Right lobe of liver (tissue), 6 donors: Measurements from ENCODE around the gene OPHN1. TPM values are rescaled to one million over a fixed set of nuclear protein-coding genes. Genes with fewer than 3 reads are reported as not detected.

Source experiments
- ATAC-seq, 4 donors: fragments of 200-7000 bp; cut with Tn5 transposase; one replicate each; pipeline ENCODE4 v1.9.1; 2020; ENCODE audit warnings: mild to moderate bottlenecking in 4 of 4, moderate library complexity in 4 of 4
- DNase-seq, 3 donors: peaks; one replicate each; pipeline ENCODE4 v3.0.0-alpha.2; 2020
- H3K27ac ChIP-seq, 3 donors: fragments of 200-600 bp; one replicate each; pipeline ENCODE4 v1.8.0; 2022
- H3K27me3 ChIP-seq, 2 donors: fragments of 200-600 bp; one replicate each; pipeline ENCODE4 v1.8.0; 2022
- H3K36me3 ChIP-seq, 4 donors: fragments of 200-600 bp; sonication (generic) in 1 of 4; one replicate each; pipeline versions ENCODE4 v1.5.1 to v1.8.0; 2017 to 2022; ENCODE audit warnings: control low read depth in 1 of 4
- H3K4me1 ChIP-seq, 4 donors: fragments of 200-600 bp; sonication (generic) in 1 of 4; one replicate each; pipeline versions ENCODE4 v1.5.1 to v1.8.0; 2017 to 2022; ENCODE audit warnings: control low read depth in 1 of 4
- H3K4me3 ChIP-seq, 3 donors: fragments of 200-600 bp; one replicate each; pipeline ENCODE4 v1.8.0; 2022
- H3K9me3 ChIP-seq, 4 donors: fragments of 200-600 bp; sonication (generic) in 1 of 4; one replicate each; pipeline versions ENCODE4 v1.5.1 to v1.8.0; 2017 to 2022; ENCODE audit warnings: control low read depth in 1 of 4
- POLR2A ChIP-seq: fragments of 450-650 bp; IDR thresholded peaks from one replicate; pipeline ENCODE4 v1.6.1; 2017; ENCODE audit warnings: antibody characterized with exemption, mild to moderate bottlenecking
- WGBS: methylation state at CpG from one replicate; pipeline ENCODE4 v1.1.6; 2018; ENCODE audit warnings: low coverage, low lambda C conversion rate; ENCODE audit not compliant: insufficient coverage; ENCODE audit errors: missing lambda C conversion rate; 5-methylcytosine and 5-hydroxymethylcytosine counted together
- intact Hi-C, 2 donors: fragments of 100-400 bp; cut with DNase I; formaldehyde crosslinking; loops; one replicate each; pipeline versions ENCODE4 v1.11.2 to v1.14.1; 2022
- total RNA-seq, 6 experiments: library from RNA; depleted of rRNA in 2 of 6; stranded (reverse); fragments of >200 nt in 2 of 6; fragmentation: NEBNext Ultra II Directional in 3 of 6; extraction: Animal tissue kit (Norgen Biotek cat#: 25700) in 3 of 6; gene quantifications; one replicate each; pipeline versions ENCODE4 v1.1.0 to v1.2.4, GENCODE V29; 2016 to 2023
- TF ChIP-seq, protein P1 (sequence below), 4 donors: fragments of 200-600 bp in 3 of 4; fragments of 450-650 bp in 1 of 4; IDR thresholded peaks; one replicate each; pipeline versions ENCODE4 v1.5.1 to v1.8.0; 2016 to 2022; ENCODE audit warnings: antibody characterized with exemption in 4 of 4, mild to moderate bottlenecking in 2 of 4
- donor health status: DM: no; HTN: yes; CAD: no.
- donor health status: DM: no; HTN: no; CAD: no.
- donor health status: DM: no; HTN: no; CAD: no.
- donor health status: DM: no; HTN: yes; CAD: no.
- donor health status: DM: no; HTN: yes; CAD: no.

OPHN1 gene
- total RNA-seq, 6 experiments from 2014 or later: 0.47 to 1.2 (median 0.81) TPM

DNA sequence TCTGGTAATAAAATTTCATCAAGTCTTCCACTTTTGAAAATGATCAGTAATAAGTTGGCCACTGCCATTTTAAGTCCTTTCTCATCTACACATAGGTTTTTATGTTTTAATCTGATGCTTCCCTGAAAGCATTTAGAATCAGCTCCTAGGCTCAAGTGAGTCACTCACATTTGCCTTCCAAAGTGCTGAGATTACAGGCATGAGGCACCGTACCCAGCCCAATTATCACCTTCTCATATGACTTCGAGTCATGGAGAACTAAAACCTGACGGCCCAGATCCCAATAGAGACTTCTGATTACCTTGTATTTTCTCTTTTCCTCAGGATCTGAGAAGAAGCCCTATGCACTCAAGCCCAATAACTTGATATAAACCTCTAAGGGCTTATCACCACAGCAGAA is 140.8 kb downstream of the OPHN1 start:
- 57% methylated on average over 3 of the region's 3 CpGs for WGBS
- Histone ChIP-seq H3K4me1 (no peaks in the 10 kb centered on the region), H3K9me3 (no peaks in the 10 kb centered on the region), H3K27ac (no peak overlapping the region), H3K27me3 (no peaks in the 10 kb centered on the region), H3K4me3 (no peak overlapping the region), H3K36me3 (no peaks in the 10 kb centered on the region)
- TF ChIP-seq, protein P1, sequence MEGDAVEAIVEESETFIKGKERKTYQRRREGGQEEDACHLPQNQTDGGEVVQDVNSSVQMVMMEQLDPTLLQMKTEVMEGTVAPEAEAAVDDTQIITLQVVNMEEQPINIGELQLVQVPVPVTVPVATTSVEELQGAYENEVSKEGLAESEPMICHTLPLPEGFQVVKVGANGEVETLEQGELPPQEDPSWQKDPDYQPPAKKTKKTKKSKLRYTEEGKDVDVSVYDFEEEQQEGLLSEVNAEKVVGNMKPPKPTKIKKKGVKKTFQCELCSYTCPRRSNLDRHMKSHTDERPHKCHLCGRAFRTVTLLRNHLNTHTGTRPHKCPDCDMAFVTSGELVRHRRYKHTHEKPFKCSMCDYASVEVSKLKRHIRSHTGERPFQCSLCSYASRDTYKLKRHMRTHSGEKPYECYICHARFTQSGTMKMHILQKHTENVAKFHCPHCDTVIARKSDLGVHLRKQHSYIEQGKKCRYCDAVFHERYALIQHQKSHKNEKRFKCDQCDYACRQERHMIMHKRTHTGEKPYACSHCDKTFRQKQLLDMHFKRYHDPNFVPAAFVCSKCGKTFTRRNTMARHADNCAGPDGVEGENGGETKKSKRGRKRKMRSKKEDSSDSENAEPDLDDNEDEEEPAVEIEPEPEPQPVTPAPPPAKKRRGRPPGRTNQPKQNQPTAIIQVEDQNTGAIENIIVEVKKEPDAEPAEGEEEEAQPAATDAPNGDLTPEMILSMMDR (IDR thresholded peaks at IDR 0.05): no peak
- no peak for TF ChIP-seq POLR2A
- DNase-seq (no peak), ATAC-seq (no peak)
- intact Hi-C loops: no loop called here

DNA sequence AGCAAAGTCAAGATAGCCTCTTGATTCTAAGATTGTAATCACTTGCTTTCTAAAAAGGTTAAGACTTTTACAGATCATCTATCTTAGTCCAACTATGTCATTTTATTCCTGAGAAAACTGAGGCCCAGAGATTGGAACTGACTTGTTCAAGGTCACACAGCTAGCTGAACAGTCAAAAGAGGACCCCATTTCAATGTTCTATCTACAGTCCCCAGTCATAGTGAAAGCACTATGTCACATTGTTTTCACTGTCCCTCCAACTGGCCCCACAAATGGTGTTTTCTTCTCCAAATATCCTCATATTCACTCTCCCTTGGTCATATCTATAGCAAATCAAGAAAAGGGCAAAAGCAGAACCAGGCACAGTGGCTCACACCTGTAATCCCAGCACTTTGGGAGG is 145.2 kb downstream of the OPHN1 start:
- TF ChIP-seq POLR2A: no peak
- TF ChIP-seq, protein P1 (IDR thresholded peaks at IDR 0.05): no peak
- H3K9me3 ChIP-seq: no peaks in the 10 kb centered on the region
- DNase-seq (no peak), ATAC-seq (no peak)
- no peaks in the 10 kb centered on the region for H3K36me3 ChIP-seq
- H3K4me1 ChIP-seq: no peaks in the 10 kb centered on the region
- H3K27ac ChIP-seq: no peak overlapping the region
- peaks cover 0 to 5% of the 10 kb centered on the region in 2 donors for H3K27me3 ChIP-seq
- intact Hi-C loops: no loop called here
- H3K4me3 ChIP-seq: no peak overlapping the region

DNA sequence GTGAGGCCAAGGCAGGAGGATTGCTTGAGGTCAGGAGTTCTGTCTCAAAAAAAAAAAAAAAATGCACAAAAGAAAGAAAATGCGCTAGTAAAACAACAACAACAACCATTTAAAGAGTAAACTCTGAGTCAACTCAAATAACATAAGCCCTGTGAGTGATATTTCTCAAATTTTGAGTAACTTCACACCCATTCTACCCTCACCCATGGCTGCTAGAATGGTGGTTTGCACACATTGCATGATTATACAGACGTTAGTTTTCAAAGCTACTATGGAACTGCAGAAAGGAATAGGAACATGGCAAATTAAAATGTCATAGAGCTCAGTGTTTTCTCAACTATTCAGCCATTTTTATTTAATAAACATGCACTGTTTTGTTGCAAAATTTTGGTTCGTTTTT is 145.9 kb downstream of the OPHN1 start:
- intact Hi-C loops: no loop called here
- Histone ChIP-seq H3K4me1 (no peaks in the 10 kb centered on the region), H3K4me3 (no peak overlapping the region), H3K36me3 (no peaks in the 10 kb centered on the region), H3K9me3 (no peaks in the 10 kb centered on the region), H3K27me3 (peaks cover 0 to 5% of the 10 kb centered on the region in 2 donors), H3K27ac (no peak overlapping the region)
- WGBS: 27% methylated on average over 3 of the region's 3 CpGs
- no peak for TF ChIP-seq POLR2A
- TF ChIP-seq, protein P1 (IDR thresholded peaks at IDR 0.05): no peak
- ATAC-seq (no peak), DNase-seq (no peak)

DNA sequence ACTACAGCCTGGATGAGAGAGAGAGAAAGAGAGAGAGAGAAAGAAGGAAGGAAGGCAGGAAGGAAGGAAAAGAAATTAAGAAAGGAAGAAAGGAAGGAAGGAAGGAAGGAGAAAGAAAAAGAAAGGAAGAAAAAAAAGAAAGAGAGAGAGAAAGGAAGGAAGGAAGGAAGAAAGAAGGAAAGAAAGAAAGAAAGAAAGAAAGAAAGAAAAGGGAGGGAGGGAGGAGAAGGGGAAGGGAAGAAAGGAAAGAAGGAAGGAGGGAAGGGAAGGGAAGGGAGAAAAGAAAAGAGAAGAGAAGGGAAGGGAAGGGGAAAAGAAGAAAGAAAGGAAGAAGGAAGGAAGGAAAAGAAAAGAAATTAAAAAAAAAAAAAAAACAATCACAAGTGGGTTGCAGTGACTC is 146.3 kb downstream of the OPHN1 start:
- Histone ChIP-seq H3K27me3 (peaks cover 0 to 5% of the 10 kb centered on the region in 2 donors), H3K9me3 (no peaks in the 10 kb centered on the region), H3K36me3 (no peaks in the 10 kb centered on the region), H3K27ac (no peak overlapping the region), H3K4me1 (no peaks in the 10 kb centered on the region), H3K4me3 (no peak overlapping the region)
- no peak for DNase-seq
- intact Hi-C loops: no loop called here
- TF ChIP-seq, protein P1 (IDR thresholded peaks at IDR 0.05): no peak
- no peak for TF ChIP-seq POLR2A
- no peak for ATAC-seq

DNA sequence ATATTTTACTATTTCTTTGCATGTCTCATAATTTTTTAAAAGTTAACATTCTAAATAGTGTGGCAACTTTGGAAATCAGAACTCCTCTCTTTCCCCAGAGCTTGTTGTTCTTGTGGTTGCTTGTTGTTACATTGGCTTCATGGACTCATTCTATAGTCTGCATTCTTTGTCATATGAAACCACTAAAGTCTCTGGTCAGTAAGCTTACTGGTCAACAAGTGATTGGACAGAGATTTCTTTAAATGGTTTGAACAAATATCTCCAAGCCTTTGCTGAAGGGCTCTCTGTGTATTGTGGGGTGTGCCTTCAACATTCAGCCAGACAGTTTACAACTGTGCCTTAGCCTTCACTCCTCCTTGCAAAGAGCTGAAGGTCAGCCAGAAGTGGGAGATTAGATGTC is 147.2 kb downstream of the OPHN1 start:
- Histone ChIP-seq H3K27ac (no peak overlapping the region), H3K4me3 (no peak overlapping the region), H3K9me3 (no peaks in the 10 kb centered on the region), H3K4me1 (no peaks in the 10 kb centered on the region), H3K27me3 (peaks cover 0 to 5% of the 10 kb centered on the region in 2 donors), H3K36me3 (no peaks in the 10 kb centered on the region)
- DNase-seq (no peak), ATAC-seq (no peak)
- TF ChIP-seq, protein P1 (IDR thresholded peaks at IDR 0.05): no peak
- TF ChIP-seq POLR2A: no peak
- intact Hi-C loops: no loop called here
